WTC11 (cell line): ENCODE results near the gene ZNF423. TPM values are rescaled to one million over a fixed set of nuclear protein-coding genes. Genes with fewer than 3 reads are reported as not detected.

Experiments
- ATAC-seq: fragments of 200-7000 bp; cut with Tn5 transposase; 2 replicates; pipeline ENCODE4 v1.10.0; 2021; ENCODE audit warnings: mild to moderate bottlenecking, moderate library complexity
- CTCF ChIA-PET: fragments of 300-600 bp; sonication (Branson Sonifier 250); formaldehyde crosslinking; loops from one replicate; lab custom pipeline; 2021; ENCODE audit warnings: antibody characterized with exemption; lab: Charles Lee
- POLR2A ChIA-PET: fragments of 350-600 bp; sonication (Branson Sonifier 250); formaldehyde crosslinking; loops from one replicate; lab custom pipeline; 2021; ENCODE audit warnings: antibody characterized with exemption; lab: Charles Lee
- DNase-seq: peaks from one replicate; pipeline ENCODE4 v3.0.0; 2021; ENCODE audit warnings: low spot score
- H3K27ac Mint-ChIP-seq: 2 replicates; pipeline ENCODE4 v1.8.0; 2021; ENCODE audit warnings: mixed read lengths
- H3K27me3 Mint-ChIP-seq: 2 replicates; pipeline ENCODE4 v1.8.0; 2021; ENCODE audit warnings: low read depth, mild to moderate bottlenecking, moderate library complexity, mixed read lengths
- H3K36me3 Mint-ChIP-seq: 2 replicates; pipeline ENCODE4 v1.8.0; 2021; ENCODE audit warnings: mixed read lengths
- H3K4me1 Mint-ChIP-seq: 2 replicates; pipeline ENCODE4 v1.8.0; 2022; ENCODE audit warnings: mixed read lengths
- H3K4me3 Mint-ChIP-seq: 2 replicates; pipeline ENCODE4 v1.8.0; 2021; ENCODE audit warnings: mild to moderate bottlenecking, moderate library complexity, mixed read lengths
- H3K9me3 Mint-ChIP-seq: 2 replicates; pipeline ENCODE4 v1.8.0; 2021; ENCODE audit warnings: mixed read lengths
- GTF2I ChIP-seq: fragments of 250-450 bp; sonication (Bioruptor Pico); conservative IDR thresholded peaks from 2 replicates; pipeline ENCODE4 v1.4.0; 2021; ENCODE audit warnings: mild to moderate bottlenecking
- NFE2L1 ChIP-seq: sonication (generic); formaldehyde crosslinking; IDR thresholded peaks from 2 replicates; pipeline ENCODE4 v1.8.1; 2023; ENCODE audit warnings: missing genetic modification reagents
- SOX15 ChIP-seq: fragments of 250-450 bp; sonication (Bioruptor Pico); IDR thresholded peaks from 2 replicates; pipeline ENCODE4 v1.9.0; 2021; ENCODE audit warnings: mild to moderate bottlenecking
- TP53 ChIP-seq: sonication (generic); formaldehyde crosslinking; IDR thresholded peaks from 2 replicates; pipeline ENCODE4 v1.8.1; 2023; ENCODE audit warnings: mild to moderate bottlenecking, missing genetic modification reagents
- ZBTB21 ChIP-seq: sonication (generic); formaldehyde crosslinking; IDR thresholded peaks from 2 replicates; pipeline ENCODE4 v1.8.1; 2023; ENCODE audit warnings: mild to moderate bottlenecking, missing genetic modification reagents, borderline replicate concordance
- ZNF232 ChIP-seq: sonication (generic); formaldehyde crosslinking; IDR thresholded peaks from 2 replicates; pipeline ENCODE4 v1.8.0; 2022; ENCODE audit warnings: mild to moderate bottlenecking, missing genetic modification reagents
- ZNF396 ChIP-seq: fragments of 250-450 bp; sonication (Bioruptor Pico); IDR thresholded peaks from 2 replicates; pipeline ENCODE4 v1.8.0; 2021; ENCODE audit warnings: mild to moderate bottlenecking, moderate library complexity, borderline replicate concordance
- total RNA-seq: library from RNA; stranded (reverse); gene quantifications from 3 replicates; pipeline ENCODE4 v1.2.3, GENCODE V29; 2021
- TF ChIP-seq, protein P1 (sequence below): sonication (generic); formaldehyde crosslinking; IDR thresholded peaks from 2 replicates; pipeline ENCODE4 v1.8.1; 2023; ENCODE audit warnings: mild to moderate bottlenecking, missing genetic modification reagents, moderate library complexity
- TF ChIP-seq, protein P2 (sequence below): fragments of 200-600 bp; IDR thresholded peaks from 2 replicates; pipeline ENCODE4 v1.8.0; 2022; ENCODE audit warnings: antibody characterized with exemption
- TF ChIP-seq, protein P3 (sequence below): sonication (generic); formaldehyde crosslinking; conservative IDR thresholded peaks from 2 replicates; pipeline ENCODE4 v1.8.1; 2022; ENCODE audit warnings: mild to moderate bottlenecking, missing genetic modification reagents
- TF ChIP-seq, protein P4 (sequence below): sonication (generic); formaldehyde crosslinking; conservative IDR thresholded peaks from 2 replicates; pipeline ENCODE4 v1.8.1; 2023; ENCODE audit warnings: mild to moderate bottlenecking, low read depth, missing genetic modification reagents, moderate library complexity
- TF ChIP-seq, protein P5 (sequence below): fragments of 250-450 bp; sonication (Bioruptor Pico); IDR thresholded peaks from 2 replicates; pipeline ENCODE4 v1.9.0; 2021; ENCODE audit warnings: mild to moderate bottlenecking
- TF ChIP-seq, protein P6 (sequence below): sonication (generic); formaldehyde crosslinking; IDR thresholded peaks from 2 replicates; pipeline ENCODE4 v1.8.1; 2022; ENCODE audit warnings: low read depth, mild to moderate bottlenecking, moderate library complexity, missing genetic modification reagents, borderline replicate concordance
- TF ChIP-seq, protein P7 (sequence below): sonication (generic); formaldehyde crosslinking; IDR thresholded peaks from 2 replicates; pipeline ENCODE4 v1.8.0; 2023; ENCODE audit warnings: mild to moderate bottlenecking, missing genetic modification reagents
- TF ChIP-seq, protein P8 (sequence below): sonication (generic); formaldehyde crosslinking; IDR thresholded peaks from 2 replicates; pipeline ENCODE4 v1.8.0; 2023; ENCODE audit warnings: missing genetic modification reagents, mild to moderate bottlenecking, borderline replicate concordance

ZNF423 gene
- total RNA-seq, 1 experiment from 2014 or later = 38.8 TPM

DNA sequence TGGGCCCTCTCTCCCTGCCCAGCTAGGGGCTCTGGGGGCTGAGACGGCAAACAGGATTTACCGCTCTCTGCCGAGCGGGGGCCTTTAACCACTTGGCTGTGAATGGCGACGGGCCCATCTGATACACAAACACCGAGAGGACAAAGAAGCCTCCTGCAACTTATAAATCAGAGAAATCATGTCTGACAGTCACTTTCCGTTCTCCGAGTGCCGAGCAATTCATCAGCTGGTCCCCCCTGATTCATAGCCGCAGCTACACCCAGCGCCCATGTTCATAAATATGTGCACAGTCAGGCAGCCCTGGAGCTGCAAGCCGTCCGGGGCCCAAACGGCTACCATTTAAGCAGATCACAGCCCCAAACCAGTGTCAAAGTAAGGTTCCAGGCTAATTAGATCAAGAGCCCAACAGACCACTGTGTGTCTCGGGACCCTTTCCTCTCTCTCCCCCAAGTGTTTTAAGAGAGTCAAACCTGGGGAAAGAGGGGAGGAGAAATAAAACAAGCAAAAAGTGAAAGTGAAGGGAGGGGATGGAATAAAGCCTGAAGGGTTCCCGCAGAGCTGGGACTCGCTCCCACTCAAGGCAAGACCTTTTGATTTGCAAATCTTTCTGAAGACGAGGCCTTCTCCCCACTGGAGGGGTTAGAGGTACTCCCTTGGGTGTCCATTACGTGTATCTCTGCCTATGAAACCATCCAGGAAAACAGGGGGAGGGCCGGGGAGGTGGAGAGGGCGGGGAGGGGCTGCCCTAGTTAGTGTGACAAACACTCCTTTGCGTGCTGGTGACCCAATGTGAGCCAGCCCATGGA is 327.6 kb downstream of the ZNF423 start:
- Mint-ChIP-seq H3K36me3 (no peaks in the 10 kb centered on the region), H3K9me3 (no peaks in the 10 kb centered on the region)
- POLR2A ChIA-PET = no interaction called here
- peak; percentile 33 for ATAC-seq
- CTCF ChIA-PET = interaction anchor here (1.7 kb wide), 1 partner anchor 65 kb away, joined by 10 read pairs; no protein-coding TSS in a partner anchor
- TF ChIP-seq SOX15 (CRISPR knock-in tag) = no peak
- TF ChIP-seq, protein P1, sequence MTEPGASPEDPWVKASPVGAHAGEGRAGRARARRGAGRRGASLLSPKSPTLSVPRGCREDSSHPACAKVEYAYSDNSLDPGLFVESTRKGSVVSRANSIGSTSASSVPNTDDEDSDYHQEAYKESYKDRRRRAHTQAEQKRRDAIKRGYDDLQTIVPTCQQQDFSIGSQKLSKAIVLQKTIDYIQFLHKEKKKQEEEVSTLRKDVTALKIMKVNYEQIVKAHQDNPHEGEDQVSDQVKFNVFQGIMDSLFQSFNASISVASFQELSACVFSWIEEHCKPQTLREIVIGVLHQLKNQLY (CRISPR knock-in tag) = no peak
- TF ChIP-seq, protein P2, sequence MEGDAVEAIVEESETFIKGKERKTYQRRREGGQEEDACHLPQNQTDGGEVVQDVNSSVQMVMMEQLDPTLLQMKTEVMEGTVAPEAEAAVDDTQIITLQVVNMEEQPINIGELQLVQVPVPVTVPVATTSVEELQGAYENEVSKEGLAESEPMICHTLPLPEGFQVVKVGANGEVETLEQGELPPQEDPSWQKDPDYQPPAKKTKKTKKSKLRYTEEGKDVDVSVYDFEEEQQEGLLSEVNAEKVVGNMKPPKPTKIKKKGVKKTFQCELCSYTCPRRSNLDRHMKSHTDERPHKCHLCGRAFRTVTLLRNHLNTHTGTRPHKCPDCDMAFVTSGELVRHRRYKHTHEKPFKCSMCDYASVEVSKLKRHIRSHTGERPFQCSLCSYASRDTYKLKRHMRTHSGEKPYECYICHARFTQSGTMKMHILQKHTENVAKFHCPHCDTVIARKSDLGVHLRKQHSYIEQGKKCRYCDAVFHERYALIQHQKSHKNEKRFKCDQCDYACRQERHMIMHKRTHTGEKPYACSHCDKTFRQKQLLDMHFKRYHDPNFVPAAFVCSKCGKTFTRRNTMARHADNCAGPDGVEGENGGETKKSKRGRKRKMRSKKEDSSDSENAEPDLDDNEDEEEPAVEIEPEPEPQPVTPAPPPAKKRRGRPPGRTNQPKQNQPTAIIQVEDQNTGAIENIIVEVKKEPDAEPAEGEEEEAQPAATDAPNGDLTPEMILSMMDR = no peak
- TF ChIP-seq, protein P3, sequence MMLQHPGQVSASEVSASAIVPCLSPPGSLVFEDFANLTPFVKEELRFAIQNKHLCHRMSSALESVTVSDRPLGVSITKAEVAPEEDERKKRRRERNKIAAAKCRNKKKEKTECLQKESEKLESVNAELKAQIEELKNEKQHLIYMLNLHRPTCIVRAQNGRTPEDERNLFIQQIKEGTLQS (CRISPR knock-in tag) = no peak
- TF ChIP-seq NFE2L1 = no peak
- no peak for TF ChIP-seq ZNF232 (CRISPR knock-in tag)
- TF ChIP-seq, protein P4, sequence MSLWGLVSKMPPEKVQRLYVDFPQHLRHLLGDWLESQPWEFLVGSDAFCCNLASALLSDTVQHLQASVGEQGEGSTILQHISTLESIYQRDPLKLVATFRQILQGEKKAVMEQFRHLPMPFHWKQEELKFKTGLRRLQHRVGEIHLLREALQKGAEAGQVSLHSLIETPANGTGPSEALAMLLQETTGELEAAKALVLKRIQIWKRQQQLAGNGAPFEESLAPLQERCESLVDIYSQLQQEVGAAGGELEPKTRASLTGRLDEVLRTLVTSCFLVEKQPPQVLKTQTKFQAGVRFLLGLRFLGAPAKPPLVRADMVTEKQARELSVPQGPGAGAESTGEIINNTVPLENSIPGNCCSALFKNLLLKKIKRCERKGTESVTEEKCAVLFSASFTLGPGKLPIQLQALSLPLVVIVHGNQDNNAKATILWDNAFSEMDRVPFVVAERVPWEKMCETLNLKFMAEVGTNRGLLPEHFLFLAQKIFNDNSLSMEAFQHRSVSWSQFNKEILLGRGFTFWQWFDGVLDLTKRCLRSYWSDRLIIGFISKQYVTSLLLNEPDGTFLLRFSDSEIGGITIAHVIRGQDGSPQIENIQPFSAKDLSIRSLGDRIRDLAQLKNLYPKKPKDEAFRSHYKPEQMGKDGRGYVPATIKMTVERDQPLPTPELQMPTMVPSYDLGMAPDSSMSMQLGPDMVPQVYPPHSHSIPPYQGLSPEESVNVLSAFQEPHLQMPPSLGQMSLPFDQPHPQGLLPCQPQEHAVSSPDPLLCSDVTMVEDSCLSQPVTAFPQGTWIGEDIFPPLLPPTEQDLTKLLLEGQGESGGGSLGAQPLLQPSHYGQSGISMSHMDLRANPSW (CRISPR knock-in tag) = no peak
- no peak for TF ChIP-seq ZBTB21 (CRISPR knock-in tag)
- TF ChIP-seq, all 79 proteins: peak for 0
- Mint-ChIP-seq H3K4me1 (peaks cover 49% of the 10 kb centered on the region), H3K4me3 (no peak overlapping the region), H3K27ac (peak overlapping the region; percentile 90), H3K27me3 (no peaks in the 10 kb centered on the region)
- no peak for DNase-seq

DNA sequence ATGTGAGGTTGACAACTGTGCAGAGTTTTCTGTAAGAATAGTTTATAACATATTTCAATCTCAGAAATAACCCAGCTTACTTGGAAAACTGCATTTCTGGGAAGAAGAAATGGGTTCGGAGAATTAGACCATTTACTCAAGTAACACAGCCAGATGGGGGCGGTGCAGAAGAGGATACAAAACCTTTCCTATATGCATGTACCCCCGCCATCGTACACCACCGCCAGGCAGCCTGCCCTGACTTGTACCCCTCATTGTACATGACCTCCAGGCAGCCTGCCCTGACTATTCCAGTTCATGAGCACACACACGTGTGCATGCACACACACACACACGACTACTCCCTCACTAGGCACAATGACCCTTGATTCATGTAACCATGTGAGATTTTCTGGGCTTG is 328.3 kb downstream of the ZNF423 start:
- ATAC-seq (no peak), DNase-seq (no peak)
- Mint-ChIP-seq H3K4me1 (peaks cover 46% of the 10 kb centered on the region), H3K27ac (peak overlapping the region; percentile 90), H3K9me3 (no peaks in the 10 kb centered on the region), H3K36me3 (peaks cover 1% of the 10 kb centered on the region; the same call in 1 of the 2 replicates), H3K4me3 (no peak overlapping the region), H3K27me3 (no peaks in the 10 kb centered on the region)
- CTCF ChIA-PET = interaction anchor here (1.7 kb wide), 1 partner anchor 66 kb away, joined by 10 read pairs; no protein-coding TSS in a partner anchor
- POLR2A ChIA-PET = no interaction called here
- TF ChIP-seq ZNF396 (CRISPR knock-in tag) (no peak), GTF2I (CRISPR knock-in tag) (no peak), NFE2L1 (no peak), TP53 (CRISPR knock-in tag) (no peak)
- TF ChIP-seq, protein P5, sequence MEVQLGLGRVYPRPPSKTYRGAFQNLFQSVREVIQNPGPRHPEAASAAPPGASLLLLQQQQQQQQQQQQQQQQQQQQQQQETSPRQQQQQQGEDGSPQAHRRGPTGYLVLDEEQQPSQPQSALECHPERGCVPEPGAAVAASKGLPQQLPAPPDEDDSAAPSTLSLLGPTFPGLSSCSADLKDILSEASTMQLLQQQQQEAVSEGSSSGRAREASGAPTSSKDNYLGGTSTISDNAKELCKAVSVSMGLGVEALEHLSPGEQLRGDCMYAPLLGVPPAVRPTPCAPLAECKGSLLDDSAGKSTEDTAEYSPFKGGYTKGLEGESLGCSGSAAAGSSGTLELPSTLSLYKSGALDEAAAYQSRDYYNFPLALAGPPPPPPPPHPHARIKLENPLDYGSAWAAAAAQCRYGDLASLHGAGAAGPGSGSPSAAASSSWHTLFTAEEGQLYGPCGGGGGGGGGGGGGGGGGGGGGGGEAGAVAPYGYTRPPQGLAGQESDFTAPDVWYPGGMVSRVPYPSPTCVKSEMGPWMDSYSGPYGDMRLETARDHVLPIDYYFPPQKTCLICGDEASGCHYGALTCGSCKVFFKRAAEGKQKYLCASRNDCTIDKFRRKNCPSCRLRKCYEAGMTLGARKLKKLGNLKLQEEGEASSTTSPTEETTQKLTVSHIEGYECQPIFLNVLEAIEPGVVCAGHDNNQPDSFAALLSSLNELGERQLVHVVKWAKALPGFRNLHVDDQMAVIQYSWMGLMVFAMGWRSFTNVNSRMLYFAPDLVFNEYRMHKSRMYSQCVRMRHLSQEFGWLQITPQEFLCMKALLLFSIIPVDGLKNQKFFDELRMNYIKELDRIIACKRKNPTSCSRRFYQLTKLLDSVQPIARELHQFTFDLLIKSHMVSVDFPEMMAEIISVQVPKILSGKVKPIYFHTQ (CRISPR knock-in tag) = no peak
- TF ChIP-seq, protein P6, sequence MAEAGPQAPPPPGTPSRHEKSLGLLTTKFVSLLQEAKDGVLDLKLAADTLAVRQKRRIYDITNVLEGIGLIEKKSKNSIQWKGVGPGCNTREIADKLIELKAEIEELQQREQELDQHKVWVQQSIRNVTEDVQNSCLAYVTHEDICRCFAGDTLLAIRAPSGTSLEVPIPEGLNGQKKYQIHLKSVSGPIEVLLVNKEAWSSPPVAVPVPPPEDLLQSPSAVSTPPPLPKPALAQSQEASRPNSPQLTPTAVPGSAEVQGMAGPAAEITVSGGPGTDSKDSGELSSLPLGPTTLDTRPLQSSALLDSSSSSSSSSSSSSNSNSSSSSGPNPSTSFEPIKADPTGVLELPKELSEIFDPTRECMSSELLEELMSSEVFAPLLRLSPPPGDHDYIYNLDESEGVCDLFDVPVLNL (CRISPR knock-in tag) = no peak
- TF ChIP-seq, protein P7, sequence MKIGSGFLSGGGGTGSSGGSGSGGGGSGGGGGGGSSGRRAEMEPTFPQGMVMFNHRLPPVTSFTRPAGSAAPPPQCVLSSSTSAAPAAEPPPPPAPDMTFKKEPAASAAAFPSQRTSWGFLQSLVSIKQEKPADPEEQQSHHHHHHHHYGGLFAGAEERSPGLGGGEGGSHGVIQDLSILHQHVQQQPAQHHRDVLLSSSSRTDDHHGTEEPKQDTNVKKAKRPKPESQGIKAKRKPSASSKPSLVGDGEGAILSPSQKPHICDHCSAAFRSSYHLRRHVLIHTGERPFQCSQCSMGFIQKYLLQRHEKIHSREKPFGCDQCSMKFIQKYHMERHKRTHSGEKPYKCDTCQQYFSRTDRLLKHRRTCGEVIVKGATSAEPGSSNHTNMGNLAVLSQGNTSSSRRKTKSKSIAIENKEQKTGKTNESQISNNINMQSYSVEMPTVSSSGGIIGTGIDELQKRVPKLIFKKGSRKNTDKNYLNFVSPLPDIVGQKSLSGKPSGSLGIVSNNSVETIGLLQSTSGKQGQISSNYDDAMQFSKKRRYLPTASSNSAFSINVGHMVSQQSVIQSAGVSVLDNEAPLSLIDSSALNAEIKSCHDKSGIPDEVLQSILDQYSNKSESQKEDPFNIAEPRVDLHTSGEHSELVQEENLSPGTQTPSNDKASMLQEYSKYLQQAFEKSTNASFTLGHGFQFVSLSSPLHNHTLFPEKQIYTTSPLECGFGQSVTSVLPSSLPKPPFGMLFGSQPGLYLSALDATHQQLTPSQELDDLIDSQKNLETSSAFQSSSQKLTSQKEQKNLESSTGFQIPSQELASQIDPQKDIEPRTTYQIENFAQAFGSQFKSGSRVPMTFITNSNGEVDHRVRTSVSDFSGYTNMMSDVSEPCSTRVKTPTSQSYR = no peak
- TF ChIP-seq, protein P8, sequence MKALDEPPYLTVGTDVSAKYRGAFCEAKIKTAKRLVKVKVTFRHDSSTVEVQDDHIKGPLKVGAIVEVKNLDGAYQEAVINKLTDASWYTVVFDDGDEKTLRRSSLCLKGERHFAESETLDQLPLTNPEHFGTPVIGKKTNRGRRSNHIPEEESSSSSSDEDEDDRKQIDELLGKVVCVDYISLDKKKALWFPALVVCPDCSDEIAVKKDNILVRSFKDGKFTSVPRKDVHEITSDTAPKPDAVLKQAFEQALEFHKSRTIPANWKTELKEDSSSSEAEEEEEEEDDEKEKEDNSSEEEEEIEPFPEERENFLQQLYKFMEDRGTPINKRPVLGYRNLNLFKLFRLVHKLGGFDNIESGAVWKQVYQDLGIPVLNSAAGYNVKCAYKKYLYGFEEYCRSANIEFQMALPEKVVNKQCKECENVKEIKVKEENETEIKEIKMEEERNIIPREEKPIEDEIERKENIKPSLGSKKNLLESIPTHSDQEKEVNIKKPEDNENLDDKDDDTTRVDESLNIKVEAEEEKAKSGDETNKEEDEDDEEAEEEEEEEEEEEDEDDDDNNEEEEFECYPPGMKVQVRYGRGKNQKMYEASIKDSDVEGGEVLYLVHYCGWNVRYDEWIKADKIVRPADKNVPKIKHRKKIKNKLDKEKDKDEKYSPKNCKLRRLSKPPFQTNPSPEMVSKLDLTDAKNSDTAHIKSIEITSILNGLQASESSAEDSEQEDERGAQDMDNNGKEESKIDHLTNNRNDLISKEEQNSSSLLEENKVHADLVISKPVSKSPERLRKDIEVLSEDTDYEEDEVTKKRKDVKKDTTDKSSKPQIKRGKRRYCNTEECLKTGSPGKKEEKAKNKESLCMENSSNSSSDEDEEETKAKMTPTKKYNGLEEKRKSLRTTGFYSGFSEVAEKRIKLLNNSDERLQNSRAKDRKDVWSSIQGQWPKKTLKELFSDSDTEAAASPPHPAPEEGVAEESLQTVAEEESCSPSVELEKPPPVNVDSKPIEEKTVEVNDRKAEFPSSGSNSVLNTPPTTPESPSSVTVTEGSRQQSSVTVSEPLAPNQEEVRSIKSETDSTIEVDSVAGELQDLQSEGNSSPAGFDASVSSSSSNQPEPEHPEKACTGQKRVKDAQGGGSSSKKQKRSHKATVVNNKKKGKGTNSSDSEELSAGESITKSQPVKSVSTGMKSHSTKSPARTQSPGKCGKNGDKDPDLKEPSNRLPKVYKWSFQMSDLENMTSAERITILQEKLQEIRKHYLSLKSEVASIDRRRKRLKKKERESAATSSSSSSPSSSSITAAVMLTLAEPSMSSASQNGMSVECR (CRISPR knock-in tag) = no peak
